HG03064 (cell line): ENCODE data around the gene SPNS3.

Experiments
- ATAC-seq: cut with Tn5 transposase; IDR thresholded peaks from one replicate; pipeline ENCODE4 v1.9.1; 2021; ENCODE audit warnings: low read depth; ENCODE audit not compliant: unreplicated experiment

SPNS3 gene

GRCh38 chr17:4505187-4505586 is 71.4 kb downstream of the SPNS3 start:
- no peak for ATAC-seq

- ATAC-seq = no peak
Observed at GRCh38 chr17:4506175-4506813, 72.6 kb downstream of the SPNS3 start.

GRCh38 chr17:4506892-4507291 is 73.2 kb downstream of the SPNS3 start:
- ATAC-seq = no peak

- ATAC-seq = no peak
Observed at GRCh38 chr17:4507361-4508111, 73.8 kb downstream of the SPNS3 start.

GRCh38 chr17:4508207-4508606 is 74.5 kb downstream of the SPNS3 start:
- ATAC-seq = no peak

- ATAC-seq = no peak
Observed at GRCh38 chr17:4509401-4509800, 75.7 kb downstream of the SPNS3 start.

GRCh38 chr17:4509923-4510617 is 76.3 kb downstream of the SPNS3 start:
- ATAC-seq = no peak

GRCh38 chr17:4510618-4510941 is 76.8 kb downstream of the SPNS3 start:
- no peak for ATAC-seq

- no peak for ATAC-seq
Observed at GRCh38 chr17:4511199-4511932, 77.6 kb downstream of the SPNS3 start.

- no peak for ATAC-seq
Observed at GRCh38 chr17:4512156-4513112, 78.7 kb downstream of the SPNS3 start.

GRCh38 chr17:4513113-4514032 is 79.6 kb downstream of the SPNS3 start:
- ATAC-seq = no peak

GRCh38 chr17:4514206-4514605 is 80.5 kb downstream of the SPNS3 start:
- no peak for ATAC-seq

- ATAC-seq = no peak
Observed at GRCh38 chr17:4514779-4515178, 81.0 kb downstream of the SPNS3 start.

GRCh38 chr17:4515501-4515900 is 81.8 kb downstream of the SPNS3 start:
- no peak for ATAC-seq

GRCh38 chr17:4516735-4517134 is 83.0 kb downstream of the SPNS3 start:
- ATAC-seq = no peak

GRCh38 chr17:4518901-4519300 is 85.2 kb downstream of the SPNS3 start:
- no peak for ATAC-seq

GRCh38 chr17:4519361-4519788 is 85.6 kb downstream of the SPNS3 start:
- no peak for ATAC-seq

GRCh38 chr17:4520060-4520893 is 86.5 kb downstream of the SPNS3 start:
- no peak for ATAC-seq
